Measurements from ENCODE around the gene FOXA2. TPM values are rescaled to one million over a fixed set of nuclear protein-coding genes. Genes with fewer than 3 reads are reported as not detected.
"Not testable (repeated sequence)": the region's sequence is repeated elsewhere in the genome, so short reads cannot be mapped to it uniquely, and the experiment has no call there.

Gene FOXA2
- total and polyA plus RNA-seq, 5 experiments from 2014 or later: not detected

DNA sequence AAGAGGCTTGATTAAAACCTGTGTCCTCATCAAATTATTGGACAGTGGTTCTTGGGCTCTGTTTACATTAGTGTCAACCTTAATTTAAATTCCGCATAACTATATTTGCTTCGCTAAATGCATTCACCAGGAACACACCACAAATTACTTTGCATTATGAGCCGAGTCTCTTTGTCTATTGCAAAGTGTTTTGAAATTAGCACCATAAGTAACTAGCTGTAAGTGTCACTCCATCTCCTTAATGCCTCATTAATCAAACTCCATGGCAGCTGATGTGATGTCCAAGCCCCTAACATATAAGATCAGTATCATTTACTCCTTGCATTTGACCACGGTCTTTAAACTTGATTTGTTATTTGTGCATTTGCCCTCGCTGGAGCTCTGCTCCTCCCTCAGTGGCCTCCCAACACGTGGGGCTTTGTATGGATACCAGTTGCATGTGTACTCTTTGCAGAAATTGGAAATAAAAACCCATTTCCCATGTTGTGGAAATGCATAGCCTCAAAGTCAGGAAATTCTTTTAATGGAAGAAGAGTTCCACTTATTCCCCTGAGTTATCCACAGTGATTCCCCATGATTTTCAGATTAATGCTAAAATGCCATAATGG lies 24.6 kb downstream of the FOXA2 start:
- DNase-seq (no peak), ATAC-seq (no peak)
- peaks cover 0 to 11% (median 3%) of the 10 kb centered on the region in 9 donors for H3K9me3 Mint-ChIP-seq
- H3K36me3 Mint-ChIP-seq: no peaks in the 10 kb centered on the region
- H3K4me3 Mint-ChIP-seq: no peak overlapping the region
- no peak overlapping the region for H3K27ac Mint-ChIP-seq
- H3K27me3 Mint-ChIP-seq: peaks cover 29 to 73% (median 41%) of the 10 kb centered on the region in 5 donors
- POLR2A ChIA-PET: no interaction called here
- no peaks in the 10 kb centered on the region for H3K4me1 Mint-ChIP-seq

DNA sequence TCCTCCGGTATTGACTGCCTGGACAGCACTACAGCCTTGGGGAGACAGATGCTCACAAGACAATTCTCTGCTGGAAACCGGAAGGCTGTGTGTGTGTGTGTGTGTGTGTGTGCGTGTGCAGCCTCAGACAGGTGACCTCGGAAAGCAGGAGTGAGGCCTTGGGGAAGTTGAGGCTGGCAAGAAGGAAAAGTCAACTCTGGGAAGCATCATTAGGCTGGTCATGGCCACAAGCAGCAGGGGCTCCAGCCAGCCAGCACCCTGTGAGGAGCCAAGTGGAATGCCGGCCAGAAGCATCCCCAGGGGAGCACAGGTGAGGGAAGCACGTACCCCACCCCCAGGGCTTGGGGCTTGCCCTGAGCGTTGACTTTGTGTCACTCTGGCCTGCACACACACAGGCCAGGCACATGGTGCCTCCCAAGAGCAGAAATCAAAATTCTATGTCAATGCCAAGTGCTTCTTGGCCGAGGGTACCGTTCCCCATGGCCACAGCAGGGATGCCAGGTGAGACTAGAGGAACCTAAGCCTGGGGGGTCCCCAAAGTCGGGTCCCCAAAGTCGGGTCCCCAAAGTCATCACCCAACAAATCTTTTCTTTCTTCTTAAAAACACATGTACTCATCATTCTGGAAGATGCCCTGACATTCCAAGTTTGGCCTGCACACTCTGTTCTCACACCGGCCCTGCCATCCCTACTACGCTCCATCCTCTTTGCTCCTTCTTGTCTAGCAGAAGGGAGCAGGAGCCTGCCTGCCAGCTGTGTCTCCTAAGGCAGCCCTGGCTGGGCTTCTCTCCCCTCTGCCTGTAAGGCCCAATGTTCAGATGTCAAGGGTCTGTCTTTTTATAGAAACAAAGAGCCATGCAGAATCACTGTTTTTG lies 26.7 kb downstream of the FOXA2 start:
- H3K27me3 Mint-ChIP-seq: peaks cover 24 to 62% (median 35%) of the 10 kb centered on the region in 5 donors
- DNase-seq: no peak
- H3K27ac Mint-ChIP-seq: no peak overlapping the region
- POLR2A ChIA-PET: no interaction called here
- H3K4me3 Mint-ChIP-seq: no peak overlapping the region
- H3K36me3 Mint-ChIP-seq: peaks cover 0 to 5% (median 0%) of the 10 kb centered on the region in 3 donors
- no peaks in the 10 kb centered on the region for H3K4me1 Mint-ChIP-seq
- peaks cover 0 to 19% (median 7%) of the 10 kb centered on the region in 9 donors for H3K9me3 Mint-ChIP-seq
- no peak for ATAC-seq

DNA sequence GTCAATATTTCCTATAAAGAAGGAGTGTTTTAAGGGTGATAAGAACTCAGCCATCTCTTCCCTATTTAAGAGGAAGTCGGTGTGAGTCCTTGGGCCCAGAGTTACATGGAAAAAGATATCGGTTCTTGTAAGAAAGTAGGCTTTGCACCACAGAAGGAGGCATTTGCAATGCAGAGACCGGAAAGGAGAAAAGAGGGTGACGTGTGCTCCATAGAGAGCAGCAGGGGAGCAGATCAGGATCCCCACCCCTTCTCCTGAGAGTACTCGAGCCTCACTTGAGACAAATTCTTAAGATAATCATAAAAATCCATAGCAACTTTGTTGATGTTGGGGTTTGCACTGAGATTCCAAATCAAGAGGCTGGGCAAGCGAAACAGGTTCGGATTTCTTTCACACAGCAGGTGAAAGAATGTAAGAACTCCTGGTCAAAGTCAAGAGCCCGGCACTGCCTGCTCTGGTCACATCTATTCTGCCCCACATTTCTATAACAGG lies 27.8 kb downstream of the FOXA2 start:
- Mint-ChIP-seq H3K27ac (no peak overlapping the region), H3K9me3 (peaks cover 0 to 21% (median 7%) of the 10 kb centered on the region in 9 donors), H3K36me3 (peaks cover 0 to 5% (median 0%) of the 10 kb centered on the region in 3 donors), H3K4me1 (no peaks in the 10 kb centered on the region), H3K4me3 (no peak overlapping the region), H3K27me3 (peaks cover 21 to 59% (median 33%) of the 10 kb centered on the region in 5 donors)
- ATAC-seq (no peak), DNase-seq (no peak)
- POLR2A ChIA-PET: no interaction called here

DNA sequence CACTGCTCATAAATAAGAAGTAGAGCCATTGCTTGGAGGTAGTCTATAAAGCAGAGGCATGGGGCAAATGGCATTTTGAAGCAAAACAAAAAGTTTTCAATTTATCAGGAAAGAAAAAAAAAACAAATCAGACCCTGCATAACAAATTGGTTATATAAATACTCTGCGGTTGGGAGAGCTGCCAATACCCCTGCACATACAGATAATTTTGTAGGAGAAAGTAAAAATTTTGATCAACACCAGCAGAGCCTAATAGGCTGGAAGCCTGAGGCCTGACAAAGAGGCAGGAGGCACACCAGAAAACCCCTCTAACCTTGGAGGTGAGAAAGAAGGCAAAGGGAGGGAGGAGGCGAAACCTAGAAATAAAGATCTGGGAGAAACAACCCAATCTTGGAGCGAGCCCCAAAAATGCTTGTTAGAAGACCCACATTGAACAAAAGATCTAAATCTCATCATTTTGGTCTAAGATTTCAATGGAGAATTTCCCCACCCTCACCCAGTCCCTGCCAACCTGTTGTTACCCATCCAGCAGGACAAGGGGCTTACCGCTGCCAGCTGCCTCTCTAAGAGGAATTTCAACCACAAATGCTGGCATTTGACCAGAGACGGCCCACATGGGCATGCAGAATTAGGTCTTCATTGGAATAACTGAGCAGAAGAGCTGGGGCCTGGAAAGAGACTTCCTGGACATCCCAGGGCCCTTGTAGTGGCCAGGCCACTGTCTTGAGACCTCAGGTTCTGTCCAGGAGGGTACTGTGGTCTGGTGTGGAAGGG lies 28.4 kb downstream of the FOXA2 start:
- POLR2A ChIA-PET: no interaction called here
- H3K27me3 Mint-ChIP-seq: peaks cover 20 to 56% (median 31%) of the 10 kb centered on the region in 5 donors
- H3K9me3 Mint-ChIP-seq: peaks cover 0 to 21% (median 7%) of the 10 kb centered on the region in 9 donors
- H3K27ac Mint-ChIP-seq: no peak overlapping the region
- H3K4me1 Mint-ChIP-seq: no peaks in the 10 kb centered on the region
- DNase-seq (no peak), ATAC-seq (no peak)
- H3K4me3 Mint-ChIP-seq: no peak overlapping the region
- peaks cover 0 to 5% (median 0%) of the 10 kb centered on the region in 3 donors for H3K36me3 Mint-ChIP-seq

DNA sequence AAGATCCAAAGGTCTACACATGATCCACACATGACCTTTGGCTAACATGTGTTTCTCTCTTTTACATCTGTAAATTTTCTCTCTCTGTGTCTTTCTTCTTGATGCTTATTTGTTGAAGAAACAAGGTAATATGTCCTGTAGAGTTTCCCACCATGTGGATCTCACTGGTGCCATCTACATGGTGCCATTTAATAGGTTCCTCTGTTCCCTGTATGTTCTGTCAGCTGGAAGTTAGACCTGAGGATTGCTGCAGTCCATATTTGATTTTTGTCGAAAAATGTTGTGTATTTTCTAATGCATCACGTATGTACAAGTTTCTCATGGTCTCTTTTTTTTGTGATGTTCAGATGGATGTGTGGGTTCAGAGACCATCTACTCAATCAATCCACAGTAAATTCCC lies 30.0 kb downstream of the FOXA2 start:
- Mint-ChIP-seq H3K27me3 (peaks cover 17 to 48% (median 27%) of the 10 kb centered on the region in 5 donors), H3K36me3 (peaks cover 0 to 5% (median 0%) of the 10 kb centered on the region in 3 donors), H3K9me3 (peaks cover 0 to 17% (median 4%) of the 10 kb centered on the region in 9 donors), H3K27ac (no peak overlapping the region), H3K4me3 (no peak overlapping the region), H3K4me1 (no peaks in the 10 kb centered on the region)
- no peak for DNase-seq
- no peak for ATAC-seq
- POLR2A ChIA-PET: no interaction called here

DNA sequence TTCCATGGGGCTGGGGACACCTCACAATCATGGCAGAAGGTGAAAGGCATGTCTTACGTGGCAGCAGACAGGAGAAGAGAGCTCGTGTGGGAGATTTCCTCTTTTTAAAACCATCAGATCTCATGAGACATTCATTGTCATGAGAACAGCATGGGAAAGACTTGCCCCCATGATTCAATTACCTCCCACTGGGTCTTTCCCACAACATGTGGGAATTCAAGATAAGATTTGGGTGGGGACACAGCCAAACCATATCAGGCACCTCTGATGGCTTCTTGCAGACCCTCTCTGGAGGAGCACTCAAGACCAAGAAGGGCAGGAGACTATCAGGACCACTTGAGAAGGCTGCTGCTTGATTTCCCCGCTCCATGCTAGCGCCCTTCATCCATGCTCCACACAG lies 33.9 kb downstream of the FOXA2 start:
- peaks cover 12 to 28% (median 22%) of the 10 kb centered on the region in 5 donors for H3K27me3 Mint-ChIP-seq
- H3K4me3 Mint-ChIP-seq, ATAC-seq, H3K4me1 Mint-ChIP-seq, H3K27ac Mint-ChIP-seq, H3K36me3 Mint-ChIP-seq, DNase-seq, POLR2A ChIA-PET: not testable (repeated sequence)
- H3K9me3 Mint-ChIP-seq: peaks cover 0 to 16% (median 4%) of the 10 kb centered on the region in 9 donors

DNA sequence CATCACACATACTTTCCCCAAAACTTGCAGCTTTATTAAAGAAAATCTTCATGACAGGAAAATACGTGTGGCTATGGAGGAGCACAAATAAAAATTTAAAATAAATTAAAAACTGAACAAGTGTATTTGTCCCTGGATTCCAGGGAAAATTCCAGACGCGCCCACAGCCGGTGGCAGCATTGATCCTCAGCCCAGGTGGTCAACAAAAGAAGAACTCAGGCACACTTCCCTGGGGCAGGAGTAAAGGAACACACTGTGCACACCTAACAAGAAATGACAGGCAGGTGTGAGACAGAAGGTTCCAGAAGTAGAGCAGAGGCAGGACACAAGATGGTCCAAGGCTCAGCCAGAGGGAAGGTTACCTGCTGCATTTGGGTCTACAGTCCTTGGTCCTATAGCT lies 36.3 kb downstream of the FOXA2 start:
- peaks cover 0 to 10% (median 0%) of the 10 kb centered on the region in 9 donors for H3K9me3 Mint-ChIP-seq
- H3K4me1 Mint-ChIP-seq: no peaks in the 10 kb centered on the region
- H3K4me3 Mint-ChIP-seq: no peak overlapping the region
- POLR2A ChIA-PET: no interaction called here
- peaks cover 0 to 4% (median 0%) of the 10 kb centered on the region in 3 donors for H3K36me3 Mint-ChIP-seq
- no peak overlapping the region for H3K27ac Mint-ChIP-seq
- ATAC-seq (no peak), DNase-seq (no peak)
- peaks cover 8 to 21% (median 19%) of the 10 kb centered on the region in 5 donors for H3K27me3 Mint-ChIP-seq

DNA sequence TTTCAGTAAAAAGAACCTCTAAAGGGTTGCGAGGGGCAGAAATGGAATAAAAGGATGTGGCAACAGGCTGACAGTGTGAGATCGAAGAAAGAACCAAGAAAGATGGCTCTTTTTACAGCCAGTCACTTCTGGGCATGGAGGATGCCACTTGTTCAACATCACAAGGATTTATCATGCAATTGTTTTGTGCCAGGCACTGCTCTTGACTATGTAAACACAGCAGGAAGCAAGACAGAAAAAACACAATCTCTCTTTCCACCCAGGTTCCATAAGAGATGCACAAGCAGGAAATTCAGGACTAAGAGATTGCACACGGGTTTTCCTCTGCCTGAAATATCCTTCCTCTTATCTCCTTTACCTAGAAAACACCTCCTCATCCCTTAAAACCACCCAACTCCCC lies 38.0 kb downstream of the FOXA2 start:
- Mint-ChIP-seq H3K27me3 (peaks cover 5 to 18% (median 11%) of the 10 kb centered on the region in 5 donors), H3K4me1 (no peaks in the 10 kb centered on the region), H3K4me3 (no peak overlapping the region), H3K36me3 (no peaks in the 10 kb centered on the region), H3K27ac (no peak overlapping the region), H3K9me3 (peaks cover 0 to 3% (median 0%) of the 10 kb centered on the region in 9 donors)
- POLR2A ChIA-PET: no interaction called here
- ATAC-seq (no peak), DNase-seq (no peak)

DNA sequence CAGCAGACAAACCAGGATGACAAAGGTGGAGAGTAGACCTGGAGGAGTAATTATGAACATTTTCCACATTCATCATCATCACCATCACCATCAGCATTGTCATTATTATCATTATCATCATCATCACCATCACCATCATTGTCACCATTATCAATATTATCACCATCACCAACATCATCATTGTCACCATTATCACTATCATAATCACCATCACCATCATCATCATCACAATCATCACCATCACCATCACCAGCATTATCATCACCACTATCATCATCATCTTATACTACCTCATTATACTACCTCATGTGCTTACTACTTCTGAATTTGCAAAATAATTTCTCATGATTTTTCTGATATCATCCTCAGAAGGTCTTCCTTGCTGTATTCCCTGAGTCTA lies 39.3 kb downstream of the FOXA2 start:
- no peak for ATAC-seq
- Mint-ChIP-seq H3K4me1 (no peaks in the 10 kb centered on the region), H3K4me3 (no peak overlapping the region), H3K27me3 (peaks cover 0 to 13% (median 6%) of the 10 kb centered on the region in 5 donors), H3K36me3 (no peaks in the 10 kb centered on the region), H3K9me3 (peaks cover 0 to 3% (median 0%) of the 10 kb centered on the region in 9 donors), H3K27ac (no peak overlapping the region)
- DNase-seq: no peak
- POLR2A ChIA-PET: no interaction called here

DNA sequence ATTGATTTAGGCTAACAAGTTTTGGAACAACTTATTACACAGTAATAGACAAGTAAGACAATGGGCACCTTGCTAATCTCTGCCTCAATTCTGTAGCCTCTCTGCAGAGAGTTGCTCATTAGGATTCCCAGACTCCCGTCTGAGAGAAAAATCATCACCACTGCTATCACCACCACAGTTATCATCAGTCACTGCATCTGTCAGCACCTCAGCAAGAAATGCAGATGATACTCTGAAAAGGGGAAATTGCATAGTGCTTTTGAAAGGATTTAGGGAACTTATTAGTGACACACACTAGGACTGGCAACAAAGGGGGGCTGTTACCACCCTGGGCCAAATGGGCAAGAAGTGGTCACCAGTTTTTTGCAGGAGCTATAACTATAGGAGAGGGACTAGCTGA lies 39.9 kb downstream of the FOXA2 start:
- Mint-ChIP-seq H3K4me3 (no peak overlapping the region), H3K9me3 (peaks cover 0 to 9% (median 0%) of the 10 kb centered on the region in 9 donors), H3K27me3 (peaks cover 0 to 13% (median 4%) of the 10 kb centered on the region in 5 donors), H3K36me3 (no peaks in the 10 kb centered on the region), H3K27ac (no peak overlapping the region), H3K4me1 (no peaks in the 10 kb centered on the region)
- DNase-seq (no peak), ATAC-seq (no peak)
- POLR2A ChIA-PET: no interaction called here

DNA sequence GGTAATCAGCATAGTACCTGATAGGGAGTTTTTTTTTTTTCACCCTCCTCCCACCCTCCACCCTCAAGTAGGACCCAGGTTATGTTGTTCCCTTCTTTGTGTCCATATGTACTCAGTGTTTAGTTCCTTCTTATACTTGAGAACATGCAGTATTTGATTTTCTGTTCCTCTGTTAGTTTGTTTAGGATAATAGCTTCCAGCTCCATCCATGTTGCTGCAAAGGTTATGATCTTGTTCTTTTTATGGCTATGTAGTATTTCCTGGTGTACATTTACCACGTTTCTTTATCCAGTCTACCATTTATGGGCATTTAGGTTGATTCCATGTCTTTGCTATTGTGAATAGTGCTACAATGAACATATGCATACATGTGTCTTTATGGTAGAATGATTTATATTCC lies 41.9 kb downstream of the FOXA2 start:
- peaks cover 0 to 17% (median 4%) of the 10 kb centered on the region in 5 donors for H3K27me3 Mint-ChIP-seq
- no peak overlapping the region for H3K4me3 Mint-ChIP-seq
- H3K4me1 Mint-ChIP-seq: no peaks in the 10 kb centered on the region
- peaks cover 0 to 17% (median 3%) of the 10 kb centered on the region in 9 donors for H3K9me3 Mint-ChIP-seq
- DNase-seq: no peak
- ATAC-seq: no peak
- POLR2A ChIA-PET: no interaction called here
- H3K36me3 Mint-ChIP-seq: no peaks in the 10 kb centered on the region
- H3K27ac Mint-ChIP-seq: no peak overlapping the region

DNA sequence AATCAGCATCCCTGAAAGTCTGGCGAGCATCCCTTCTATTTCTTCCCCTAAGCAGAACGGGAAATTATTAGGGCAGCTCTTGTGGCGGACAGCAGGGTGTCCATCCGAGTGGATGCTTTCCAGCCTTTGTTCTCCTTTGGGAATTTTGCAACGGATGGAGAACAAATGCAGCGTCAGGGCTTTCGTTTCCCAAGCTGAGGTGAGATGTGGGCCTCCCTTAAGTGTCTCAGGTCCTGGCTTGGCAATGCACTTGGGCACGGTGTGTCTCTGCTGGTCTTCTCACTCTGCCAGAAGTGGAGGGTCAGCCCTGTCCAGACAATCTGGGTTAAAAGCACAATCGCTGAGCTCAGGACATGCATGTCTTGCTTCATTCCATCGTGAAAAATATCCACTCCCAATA lies 43.5 kb downstream of the FOXA2 start:
- Mint-ChIP-seq H3K4me3 (no peak overlapping the region), H3K27ac (no peak overlapping the region), H3K36me3 (no peaks in the 10 kb centered on the region), H3K27me3 (peaks cover 0 to 19% (median 4%) of the 10 kb centered on the region in 5 donors), H3K9me3 (peaks cover 0 to 28% (median 3%) of the 10 kb centered on the region in 9 donors), H3K4me1 (no peaks in the 10 kb centered on the region)
- no peak for ATAC-seq
- POLR2A ChIA-PET: no interaction called here
- no peak for DNase-seq
